ENCODE data around the gene MCC.

The MCC gene

GRCh38 chr5:113178073-113178779 lies 310.0 kb downstream of the MCC start:
- DNase-seq (ENCODE audit: low read depth in 2 of 2), result no peak

DNA sequence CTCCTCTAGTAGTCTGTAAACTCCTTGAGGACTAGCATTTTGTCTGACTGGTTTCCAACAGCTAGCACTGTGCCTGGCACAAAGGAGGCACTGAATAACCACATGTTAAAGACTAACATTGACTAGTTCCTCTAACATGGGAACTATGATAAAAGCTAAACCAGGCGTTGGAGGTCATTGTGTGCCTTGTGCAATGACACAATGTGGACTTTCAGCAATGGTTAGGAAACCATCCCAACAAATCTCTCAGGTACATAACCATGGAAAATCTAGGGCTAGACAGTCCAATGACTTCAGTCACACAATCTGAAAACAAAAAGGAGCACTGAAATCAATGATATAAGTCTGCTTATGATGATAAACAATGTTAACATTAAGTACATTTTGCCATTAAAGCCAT lies 311.0 kb downstream of the MCC start:
- DNase-seq (ENCODE audit: low read depth in 2 of 2), result no peak

DNA sequence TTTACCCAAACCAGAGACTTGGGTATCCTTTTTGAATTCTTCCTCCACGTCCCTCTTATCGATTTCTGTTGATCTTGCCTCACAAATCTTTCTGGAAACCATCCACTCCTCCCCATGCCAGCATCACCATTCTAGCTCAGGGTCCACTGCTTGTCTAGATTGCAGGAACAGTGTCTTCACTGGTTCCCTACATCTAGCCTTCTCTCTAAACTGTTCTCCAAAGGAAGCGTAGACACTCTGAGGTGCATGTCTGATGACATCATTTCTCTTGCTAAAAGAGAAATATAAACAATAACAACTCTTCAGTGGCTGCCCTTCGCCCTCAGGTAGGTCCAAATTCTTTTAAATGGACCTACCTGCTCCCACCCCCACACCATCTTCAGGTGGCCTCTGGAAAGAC lies 311.5 kb downstream of the MCC start:
- DNase-seq (ENCODE audit: low read depth in 2 of 2), result no peak

GRCh38 chr5:113176196-113176595 lies 312.1 kb downstream of the MCC start:
- no peak for DNase-seq (ENCODE audit: low read depth in 2 of 2)

DNA sequence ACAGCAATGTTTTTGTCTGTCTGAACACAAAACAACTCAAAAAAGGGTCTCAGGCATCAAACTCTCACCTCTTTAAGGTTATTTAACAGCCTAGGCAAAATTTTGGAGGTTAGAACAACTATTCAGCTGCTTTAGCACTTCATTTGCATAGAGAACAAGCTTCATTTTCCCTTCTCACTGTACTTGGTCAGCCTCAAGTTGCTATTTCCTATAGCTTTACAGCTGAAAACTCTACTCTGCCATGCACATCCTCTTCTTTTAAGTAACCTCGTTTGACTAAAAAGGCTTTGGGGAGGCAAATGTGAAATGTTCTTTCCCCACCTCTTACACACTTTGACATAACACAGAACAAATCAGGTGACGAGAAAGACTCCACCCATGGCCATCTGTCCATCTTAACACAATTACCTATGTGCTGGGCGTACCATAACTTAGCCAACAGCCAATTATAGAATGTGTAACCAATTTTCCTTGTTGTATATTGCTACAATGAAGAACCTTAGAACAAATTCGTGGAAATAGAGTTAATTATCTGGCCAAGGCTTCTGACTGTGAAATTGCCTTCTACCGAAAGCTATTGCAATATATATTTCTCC lies 315.9 kb downstream of the MCC start:
- no peak for DNase-seq (ENCODE audit: low read depth in 2 of 2)

DNA sequence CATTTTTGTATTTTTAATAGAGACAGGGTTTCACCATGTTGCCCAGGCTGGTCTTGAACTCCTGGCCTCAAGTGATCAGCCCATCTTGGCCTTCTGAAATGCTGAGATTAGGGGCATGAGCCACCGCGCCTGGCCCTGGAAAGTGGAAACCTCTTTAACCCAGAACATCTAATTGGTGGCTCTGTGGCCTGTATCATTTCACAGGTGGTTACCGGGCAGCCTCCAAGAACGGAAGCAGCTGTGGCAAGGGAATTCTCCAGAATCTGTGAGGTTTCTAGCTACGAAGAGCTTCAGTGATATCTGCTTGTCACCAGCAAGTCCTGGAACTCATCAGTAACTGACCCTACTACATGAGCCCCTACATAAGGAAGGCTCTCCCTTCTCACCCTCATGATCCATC lies 316.7 kb downstream of the MCC start:
- no peak for DNase-seq (ENCODE audit: low read depth in 2 of 2)

GRCh38 chr5:113170707-113171106 lies 317.5 kb downstream of the MCC start:
- no peak for DNase-seq (ENCODE audit: low read depth in 2 of 2)

DNA sequence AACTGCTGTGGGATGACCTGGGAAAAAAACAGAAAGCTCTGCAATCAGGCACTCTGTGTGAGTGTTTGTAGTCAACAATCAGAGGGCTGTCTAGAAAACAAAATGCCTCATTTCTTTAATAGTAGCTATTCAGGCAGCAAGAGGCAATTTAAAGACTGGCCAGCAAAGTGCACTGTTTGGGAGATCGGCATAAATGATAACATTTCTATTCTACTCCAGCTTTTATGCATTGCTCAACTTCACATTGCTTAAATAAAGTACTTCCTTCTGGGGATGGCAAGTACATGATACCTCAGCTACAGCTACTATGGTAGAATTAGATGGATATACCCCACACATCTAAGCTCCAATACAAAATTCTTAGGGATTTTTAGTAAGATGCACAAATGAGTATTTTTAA lies 318.5 kb downstream of the MCC start:
- DNase-seq (ENCODE audit: low read depth in 2 of 2), result no peak

GRCh38 chr5:113167985-113168384 lies 320.3 kb downstream of the MCC start:
- DNase-seq (ENCODE audit: low read depth in 2 of 2), result no peak

DNA sequence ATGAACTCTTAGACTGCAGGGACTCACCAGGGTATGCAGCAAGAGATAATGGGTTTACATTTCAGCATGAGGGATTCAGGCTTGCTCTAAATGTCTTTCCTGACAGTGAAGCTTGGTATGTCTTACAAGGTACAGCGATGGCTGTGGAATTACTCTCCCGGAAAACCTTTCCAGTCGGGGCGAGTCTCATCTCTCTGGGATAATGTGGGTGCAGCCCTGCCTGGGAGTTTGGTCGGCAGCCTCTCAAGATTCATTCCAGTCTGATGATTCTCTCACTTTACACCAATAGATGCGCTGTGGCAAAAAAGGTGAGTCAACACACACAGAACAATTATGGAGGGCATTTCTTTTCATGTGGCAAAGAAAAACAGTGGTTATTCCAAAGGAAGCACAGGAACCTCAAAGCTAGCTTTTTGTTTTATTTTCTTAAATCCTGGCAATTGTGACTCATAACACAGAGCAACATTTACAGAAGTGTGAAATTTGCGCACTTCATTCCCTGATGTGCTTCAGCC lies 321.3 kb downstream of the MCC start:
- peak; percentile 60 to 67 for DNase-seq (ENCODE audit: low read depth in 2 of 2)

GRCh38 chr5:113166261-113166660 lies 322.0 kb downstream of the MCC start:
- DNase-seq (ENCODE audit: low read depth in 2 of 2), result no peak

- DNase-seq (ENCODE audit: low read depth in 2 of 2), result no peak
Measured at GRCh38 chr5:113164021-113164420, 324.2 kb downstream of the MCC start.

DNA sequence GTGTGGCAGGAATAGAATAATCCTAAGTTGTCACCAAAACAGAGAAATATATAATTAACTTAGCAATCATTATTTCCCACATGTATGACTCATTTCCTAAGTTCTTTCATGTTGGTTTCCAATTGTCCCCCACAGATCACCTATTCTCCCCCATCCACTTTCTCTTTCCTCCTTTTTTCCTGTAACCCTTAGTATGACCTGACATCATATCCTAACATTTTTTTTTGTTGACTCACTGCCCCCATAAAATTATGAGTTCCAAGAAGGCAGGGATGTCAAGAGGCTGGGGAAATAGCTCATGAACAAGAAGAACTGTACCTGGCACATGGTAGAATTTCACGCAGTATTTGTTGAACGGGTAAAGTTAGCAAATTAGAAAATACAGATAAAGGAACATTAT lies 324.9 kb downstream of the MCC start:
- DNase-seq (ENCODE audit: low read depth in 2 of 2), result peak; percentile 37 to 38

GRCh38 chr5:113162770-113163169 lies 325.5 kb downstream of the MCC start:
- DNase-seq (ENCODE audit: low read depth in 2 of 2), result peak; percentile 65 to 67

GRCh38 chr5:113162208-113162607 lies 326.0 kb downstream of the MCC start:
- no peak for DNase-seq (ENCODE audit: low read depth in 2 of 2)

GRCh38 chr5:113161806-113162205 lies 326.4 kb downstream of the MCC start:
- no peak for DNase-seq (ENCODE audit: low read depth in 2 of 2)

- no peak for DNase-seq (ENCODE audit: low read depth in 2 of 2)
Measured at GRCh38 chr5:113157886-113158285, 330.4 kb downstream of the MCC start.

DNA sequence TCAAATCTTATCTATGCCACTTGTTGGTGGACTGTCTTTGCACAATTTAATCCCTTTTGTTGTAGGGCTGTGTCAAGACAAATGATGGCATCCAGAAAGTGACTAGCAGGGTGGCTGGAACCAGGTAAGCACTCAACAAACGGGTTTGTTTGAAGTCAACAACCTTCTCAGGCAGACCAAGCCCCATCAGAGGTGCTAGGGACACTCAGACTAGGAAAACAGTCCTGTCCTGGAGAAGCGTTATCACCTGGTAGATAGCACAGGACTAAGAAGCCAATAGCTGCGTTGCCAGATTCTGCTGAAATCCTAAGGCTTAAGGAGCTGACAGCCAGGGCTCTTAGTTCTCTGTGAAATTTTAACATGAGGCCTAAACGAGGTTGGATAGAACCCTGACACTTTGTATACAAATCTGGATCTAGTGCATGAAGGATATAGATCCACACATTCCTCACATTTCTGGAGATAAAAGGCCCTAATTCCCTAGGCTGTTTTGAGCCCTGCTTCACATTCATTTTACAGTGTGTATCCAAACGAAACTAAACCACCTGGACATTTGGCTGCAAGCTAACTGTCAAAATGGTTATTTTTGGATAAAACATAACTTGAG lies 331.9 kb downstream of the MCC start:
- DNase-seq (ENCODE audit: low read depth in 2 of 2), result no peak

DNA sequence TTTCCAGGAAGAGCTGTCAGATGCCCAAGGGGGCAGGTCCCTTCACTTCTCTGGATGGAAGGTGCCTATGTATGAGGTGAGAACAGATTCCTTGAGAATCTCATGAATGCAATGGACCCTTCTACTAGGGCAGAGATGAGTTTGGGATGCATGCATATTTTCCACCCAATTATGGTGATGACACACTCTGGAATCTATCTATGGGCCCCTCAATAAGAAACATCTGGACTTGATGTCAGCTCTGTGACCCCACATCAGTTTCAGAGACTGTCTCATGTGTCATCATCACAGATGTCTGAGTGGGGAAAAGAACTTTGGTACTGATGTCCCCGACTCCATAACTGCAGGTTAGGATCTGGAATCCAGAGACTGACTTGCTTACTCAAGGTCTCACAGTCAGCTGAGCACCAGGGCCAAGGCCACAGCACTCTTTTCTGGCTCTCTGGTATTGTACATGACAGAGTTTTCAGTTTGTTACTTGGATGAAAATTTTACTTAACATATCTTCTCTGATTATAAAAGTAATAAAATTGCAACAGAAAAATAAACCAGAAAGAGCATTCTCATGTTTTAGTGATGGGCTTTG lies 334.6 kb downstream of the MCC start:
- DNase-seq (ENCODE audit: low read depth in 2 of 2), result peak; percentile 78 to 80

DNA sequence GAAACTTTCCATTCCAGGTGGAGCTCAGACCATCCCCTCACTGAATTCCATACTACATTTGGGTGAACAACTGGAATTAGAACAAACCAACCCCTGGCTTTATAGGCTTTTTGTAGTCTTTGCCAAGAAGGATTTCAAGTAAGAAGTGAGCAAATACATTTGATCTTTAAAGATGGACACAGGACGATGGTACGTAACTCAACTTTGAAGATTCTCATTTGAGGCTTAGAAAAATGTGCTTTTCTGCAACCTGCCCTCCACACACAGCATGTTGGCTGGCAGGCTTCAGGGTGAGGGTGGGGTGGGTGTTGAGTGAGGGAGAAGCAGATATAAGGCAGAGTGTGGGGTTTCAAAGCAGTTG lies 335.9 kb downstream of the MCC start:
- no peak for DNase-seq (ENCODE audit: low read depth in 2 of 2)

DNA sequence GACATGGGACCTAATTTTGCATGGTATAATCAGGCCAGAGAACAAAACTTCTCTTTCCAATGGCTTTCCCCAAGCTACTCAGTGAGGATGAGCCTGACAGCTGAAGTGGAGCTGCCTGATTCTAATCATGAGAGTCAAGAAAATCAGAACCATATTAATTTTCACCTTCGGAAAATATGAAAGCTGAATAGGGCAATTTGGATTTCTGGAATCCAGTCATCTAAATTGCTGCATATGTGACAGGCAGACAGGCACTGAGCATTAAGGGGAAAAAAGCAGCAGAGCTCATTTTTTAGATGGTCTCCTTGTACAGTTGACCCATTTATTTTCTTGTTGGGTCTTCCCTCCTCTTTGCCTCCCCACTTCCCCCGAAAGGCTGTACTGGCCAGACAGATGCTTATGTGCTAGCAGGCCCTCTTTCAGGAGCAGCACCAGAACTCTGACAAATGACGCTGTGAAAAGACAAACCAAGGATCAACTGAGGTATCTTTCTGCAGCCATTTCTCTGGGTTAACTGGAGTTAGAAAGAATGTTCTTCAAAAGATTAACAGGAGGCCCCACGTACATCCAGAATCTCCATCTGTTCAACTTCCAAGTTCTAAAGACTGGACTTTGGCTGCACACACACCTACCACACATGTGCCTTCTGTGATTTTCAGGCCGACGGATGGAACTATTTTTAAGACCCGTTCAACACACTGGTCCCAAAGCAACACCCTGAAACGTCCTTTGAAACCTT lies 336.4 kb downstream of the MCC start:
- no peak for DNase-seq (ENCODE audit: low read depth in 2 of 2)

DNA sequence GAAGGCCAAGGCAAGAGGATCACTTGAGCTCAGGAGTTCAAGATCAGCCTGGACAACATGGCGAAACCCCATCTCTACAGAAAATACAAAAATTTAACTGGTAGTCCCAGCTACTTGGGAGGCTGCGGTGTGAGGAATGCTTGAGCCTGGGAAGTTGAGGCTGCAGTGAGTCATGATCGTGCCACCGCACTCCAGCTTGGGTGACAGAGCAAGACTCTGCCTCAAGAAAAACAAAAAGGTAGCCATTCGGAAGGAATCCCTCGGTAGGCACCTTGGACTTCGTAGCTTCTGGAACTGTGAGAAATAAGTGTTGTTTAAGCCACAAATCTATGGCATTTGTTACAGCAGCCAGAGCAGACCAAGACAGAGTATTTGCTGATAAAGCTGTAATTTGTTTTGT lies 337.4 kb downstream of the MCC start:
- no peak for DNase-seq (ENCODE audit: low read depth in 2 of 2)

Data from fibroblast of skin of left quadriceps (primary cell).